H1 (cell line): ENCODE data around the gene B3GAT1. TPM values are rescaled to one million over a fixed set of nuclear protein-coding genes. Genes with fewer than 3 reads are reported as not detected.

ENCODE experiments used
- CTCF ChIA-PET: fragments of 300-600 bp; sonication (Branson Sonifier 250); formaldehyde crosslinking; loops from one replicate; lab custom pipeline; 2021; ENCODE audit not compliant: partially characterized antibody; lab: Charles Lee
- POLR2A ChIA-PET: fragments of 300-600 bp; sonication (Branson Sonifier 250); formaldehyde crosslinking; loops from one replicate; lab custom pipeline; 2021; ENCODE audit warnings: inconsistent platforms; ENCODE audit not compliant: partially characterized antibody; lab: Charles Lee
- DNase-seq, 2 experiments: peaks; one replicate each; pipeline versions ENCODE4 v3.0.0 to v3.0.0-alpha.2; 2010 to 2022; ENCODE audit warnings: low spot score in 2 of 2, low read depth in 1 of 2, mixed read lengths in 1 of 2
- FAIRE-seq: peaks from 2 replicates; lab custom pipeline; 2011; peaks lifted over from hg19 to GRCh38; lab: Jason Lieb, UNC
- H2AFZ ChIP-seq: 2 replicates; pipeline ENCODE4 v1.8.1; 2012; ENCODE audit warnings: low read length, inconsistent platforms
- H2AK5ac ChIP-seq: 2 replicates; pipeline ENCODE4 v1.6.1; 2013; ENCODE audit warnings: low read depth, low read length
- H2BK120ac ChIP-seq: replicated peaks from 2 replicates; pipeline ENCODE3; 2013; ENCODE audit warnings: low read depth, low read length, inconsistent platforms
- H2BK12ac ChIP-seq: 2 replicates; pipeline ENCODE4 v1.6.1; 2013; ENCODE audit warnings: low read depth, low read length
- H2BK15ac ChIP-seq: 2 replicates; pipeline ENCODE4 v1.6.1; 2013; ENCODE audit warnings: low read length
- H2BK20ac ChIP-seq: 2 replicates; pipeline ENCODE4 v1.6.1; 2013; ENCODE audit warnings: low read length
- H2BK5ac ChIP-seq: 2 replicates; pipeline ENCODE4 v1.6.1; 2013; ENCODE audit warnings: low read depth, low read length
- H3K14ac ChIP-seq: 2 replicates; pipeline ENCODE4 v1.6.1; 2013; ENCODE audit warnings: inconsistent platforms; ENCODE audit not compliant: insufficient read length
- H3K18ac ChIP-seq: 2 replicates; pipeline ENCODE4 v1.6.1; 2013; ENCODE audit warnings: low read length; ENCODE audit errors: extremely low read depth
- H3K23ac ChIP-seq: 2 replicates; pipeline ENCODE4 v1.6.1; 2013; ENCODE audit warnings: inconsistent platforms; ENCODE audit not compliant: insufficient read length
- H3K23me2 ChIP-seq: 2 replicates; pipeline ENCODE4 v1.6.1; 2013; ENCODE audit warnings: low read depth, low read length
- H3K27ac ChIP-seq: 2 replicates; pipeline ENCODE4 v1.6.1; 2011; ENCODE audit warnings: low read depth, low read length, inconsistent platforms
- H3K27me3 ChIP-seq, 4 experiments: replicated peaks in 1 of 4; 1 replicate in 1 of 4; 2 replicates in 3 of 4; pipeline versions ENCODE4 v1.6.1 to v1.8.1; 2011 to 2013; ENCODE audit warnings: low read length in 3 of 4, mild to moderate bottlenecking in 3 of 4, inconsistent platforms in 2 of 4, mixed read lengths in 2 of 4, moderate library complexity in 1 of 4; ENCODE audit not compliant: control insufficient read depth in 3 of 4, insufficient read depth in 3 of 4; ENCODE audit errors: extremely low read depth in 1 of 4
- H3K36me3 ChIP-seq, 4 experiments: 2 replicates each; pipeline versions ENCODE4 v1.6.1 to v1.8.1; 2011 to 2013; ENCODE audit warnings: mild to moderate bottlenecking in 4 of 4, low read length in 3 of 4, moderate library complexity in 2 of 4, control low read depth in 1 of 4, inconsistent platforms in 1 of 4; ENCODE audit not compliant: insufficient read depth in 4 of 4, control insufficient read depth in 2 of 4
- H3K4ac ChIP-seq: replicated peaks from 2 replicates; pipeline ENCODE3; 2013; ENCODE audit warnings: low read length, low read depth, mixed read lengths, inconsistent platforms; ENCODE audit not compliant: insufficient read length
- H3K4me1 ChIP-seq, 4 experiments: replicated peaks in 1 of 4; 1 replicate in 1 of 4; 2 replicates in 3 of 4; pipeline versions ENCODE4 v1.6.1 to v1.8.1; 2011 to 2013; ENCODE audit warnings: low read length in 3 of 4, inconsistent platforms in 2 of 4, mixed read lengths in 1 of 4; ENCODE audit not compliant: insufficient read depth in 4 of 4, control insufficient read depth in 3 of 4
- H3K4me2 ChIP-seq, 2 experiments: 2 replicates each; pipeline versions ENCODE4 v1.6.1 to v1.8.1; 2011 to 2013; ENCODE audit warnings: low read depth in 2 of 2, low read length in 2 of 2, control low read depth in 1 of 2, inconsistent platforms in 1 of 2, mild to moderate bottlenecking in 1 of 2; ENCODE audit not compliant: insufficient read depth in 1 of 2
- H3K4me3 ChIP-seq, 4 experiments: fragments of 200-600, 300-600 bp in 1 of 4; sonication (generic), shearing (Covaris generic), sonication (Bioruptor Twin) in 1 of 4; 2 replicates each; pipeline versions ENCODE4 v1.5.1 to v1.8.1; 2011 to 2016; ENCODE audit warnings: low read length in 4 of 4, low read depth in 3 of 4, control low read depth in 2 of 4, inconsistent platforms in 2 of 4, mild to moderate bottlenecking in 2 of 4, mixed read lengths in 1 of 4, moderate library complexity in 1 of 4; ENCODE audit not compliant: insufficient read depth in 2 of 4; ENCODE audit errors: extremely low read depth in 1 of 4
- H3K56ac ChIP-seq: replicated peaks from 2 replicates; pipeline ENCODE3; 2013; ENCODE audit warnings: low read depth, mild to moderate bottlenecking, mixed read lengths, low read length, inconsistent platforms; ENCODE audit not compliant: insufficient read length
- H3K79me1 ChIP-seq: 2 replicates; pipeline ENCODE4 v1.6.1; 2013; ENCODE audit warnings: low read depth, low read length, control low read depth
- H3K79me2 ChIP-seq, 2 experiments: 2 replicates each; pipeline versions ENCODE4 v1.6.1 to v1.8.1; 2012 to 2013; ENCODE audit warnings: low read length in 2 of 2, mild to moderate bottlenecking in 2 of 2, inconsistent platforms in 1 of 2; ENCODE audit not compliant: insufficient read depth in 2 of 2, control insufficient read depth in 1 of 2
- H3K9ac ChIP-seq, 4 experiments: replicated peaks in 1 of 4; 1 replicate in 1 of 4; 2 replicates in 3 of 4; pipeline versions ENCODE4 v1.6.1 to v1.8.1; 2011 to 2013; ENCODE audit warnings: low read depth in 3 of 4, low read length in 3 of 4, control low read depth in 2 of 4, mild to moderate bottlenecking in 2 of 4, moderate library complexity in 2 of 4, inconsistent platforms in 1 of 4; ENCODE audit errors: extremely low read depth in 1 of 4
- H3K9me3 ChIP-seq, 2 experiments: 2 replicates each; pipeline versions ENCODE4 v1.6.1 to v1.8.1; 2012 to 2013; ENCODE audit warnings: mild to moderate bottlenecking in 2 of 2, moderate library complexity in 2 of 2, control low read depth in 1 of 2, inconsistent platforms in 1 of 2, low read depth in 1 of 2, low read length in 1 of 2, mixed read lengths in 1 of 2; ENCODE audit not compliant: insufficient read depth in 2 of 2
- H4K20me1 ChIP-seq, 2 experiments: replicated peaks in 1 of 2; 2 replicates each; pipeline versions ENCODE3 to v1.8.1; 2011 to 2013; ENCODE audit warnings: inconsistent platforms in 2 of 2, low read length in 2 of 2, mild to moderate bottlenecking in 1 of 2; ENCODE audit not compliant: insufficient read depth in 2 of 2, control insufficient read depth in 1 of 2
- H4K5ac ChIP-seq: 2 replicates; pipeline ENCODE4 v1.6.1; 2013; ENCODE audit warnings: low read length, low read depth, mixed read lengths, inconsistent platforms; ENCODE audit not compliant: insufficient read length
- H4K8ac ChIP-seq: 2 replicates; pipeline ENCODE4 v1.8.0; 2013; ENCODE audit warnings: mild to moderate bottlenecking, moderate library complexity, low read length, inconsistent platforms; ENCODE audit not compliant: insufficient read depth; ENCODE audit errors: extremely low read depth
- H4K91ac ChIP-seq: replicated peaks from 2 replicates; pipeline ENCODE3; 2013; ENCODE audit warnings: low read length, mixed read lengths, inconsistent platforms; ENCODE audit not compliant: insufficient read length
- BRCA1 ChIP-seq: IDR thresholded peaks from 2 replicates; pipeline ENCODE4 v1.6.1; 2012; ENCODE audit warnings: low read depth, low read length, improper control_type of control experiment
- GTF2F1 ChIP-seq: IDR thresholded peaks from 2 replicates; pipeline ENCODE4 v1.6.1; 2012; ENCODE audit warnings: low read depth, low read length, improper control_type of control experiment, borderline replicate concordance
- POU5F1 ChIP-seq: IDR thresholded peaks from 2 replicates; pipeline ENCODE4 v1.6.1; 2011; ENCODE audit warnings: low read depth, mild to moderate bottlenecking, low read length, moderate library complexity
- WGBS, 2 experiments: shearing (Covaris generic) in 1 of 2; methylation state at CpG; one replicate each; pipeline versions ENCODE4 v1.1.6 to v1.1.7; 2013 to 2015; ENCODE audit warnings: low lambda C conversion rate in 2 of 2, mixed read lengths in 2 of 2, inconsistent platforms in 1 of 2, low coverage in 1 of 2, missing lambda C conversion rate in 1 of 2; ENCODE audit not compliant: insufficient replicate concordance in 2 of 2, insufficient coverage in 1 of 2, insufficient read length in 1 of 2; ENCODE audit errors: extremely low coverage in 1 of 2, missing lambda C conversion rate in 1 of 2; 5-methylcytosine and 5-hydroxymethylcytosine counted together
- polyA plus RNA-seq, 7 experiments: library from polyadenylated mRNA; depleted of rRNA in 3 of 7; stranded (reverse) in 5 of 7; unstranded in 2 of 7; fragments of >200 nt in 5 of 7; fragments of 200-250 nt in 2 of 7; gene quantifications; 1 replicate in 5 of 7; 2 replicates in 1 of 7; 4 replicates in 1 of 7; pipeline versions ENCODE4 v1.2.1 to v1.2.3, GENCODE V29; 2011 to 2013; ENCODE audit warnings: missing spikeins in 2 of 7, mixed read lengths in 2 of 7
- total RNA-seq: library from RNA; stranded (reverse); fragmentation: NEBNext Ultra II Directional; extraction: Animal tissue kit (Norgen Biotek cat#: 25700); gene quantifications from 2 replicates; pipeline ENCODE4 v1.2.1, GENCODE V29; 2021

The B3GAT1 gene
- total and polyA plus RNA-seq, 2 of the 8 experiments (the other 6 are each of a cell fraction or from before 2014, with no cell fraction given) = 19.7 to 32.4 TPM

DNA sequence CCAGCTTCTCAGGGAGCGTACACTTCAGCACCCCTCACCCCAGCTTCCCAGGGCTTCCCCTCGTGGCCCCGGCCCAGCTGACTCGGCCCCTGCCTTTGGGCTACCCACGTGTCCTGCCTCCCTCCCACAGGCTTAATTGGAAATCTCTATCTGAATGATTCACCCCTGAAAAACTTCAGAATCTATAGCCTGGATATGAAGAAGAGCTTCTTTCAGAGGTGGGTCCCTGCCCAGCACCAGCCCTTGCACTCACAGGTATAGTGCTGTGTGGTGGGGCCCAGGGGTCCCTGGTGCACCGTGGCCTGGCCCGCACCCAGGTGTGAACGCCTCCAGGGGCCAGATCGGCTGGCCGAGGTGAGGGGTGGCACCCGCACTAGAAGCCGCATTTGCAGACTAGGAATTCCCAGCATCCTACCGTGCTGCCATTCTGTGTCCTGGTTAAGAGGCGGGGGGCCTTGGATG is 38.4 kb downstream of the B3GAT1 start:
- Histone ChIP-seq H2AFZ (no peak overlapping the region), H2BK15ac (no peak overlapping the region), H3K23me2 (no peaks in the 10 kb centered on the region), H2BK5ac (no peak overlapping the region), H3K79me2 (no peaks in the 10 kb centered on the region), H3K4me2 (no peak overlapping the region), H3K27me3 (no peaks in the 10 kb centered on the region), H3K23ac (no peak overlapping the region), H3K4ac (no peak overlapping the region), H2BK120ac (no peak overlapping the region), H4K91ac (no peak overlapping the region), H3K79me1 (no peaks in the 10 kb centered on the region), H4K8ac (no peak overlapping the region), H3K27ac (no peak overlapping the region), H3K9me3 (no peaks in the 10 kb centered on the region), H3K18ac (no peak overlapping the region), H3K36me3 (no peaks in the 10 kb centered on the region), H3K4me1 (peaks cover 2 to 18% (median 4%) of the 10 kb centered on the region in 4 experiments; a peak in 3 of 7 replicates), H3K4me3 (no peak overlapping the region), H2BK20ac (no peak overlapping the region), H3K56ac (no peak overlapping the region), H2BK12ac (no peak overlapping the region), H4K5ac (no peak overlapping the region), H4K20me1 (peaks cover 0 to 3% of the 10 kb centered on the region in 2 experiments), H3K14ac (no peak overlapping the region), H3K9ac (no peak overlapping the region), H2AK5ac (no peak overlapping the region)
- ChIA-PET POLR2A (interaction anchor here (0.7 to 2.4 kb wide), 3 partner anchors 11 to 42 kb away, joined by 3 to 12 read pairs (median 3); no protein-coding TSS in a partner anchor), CTCF (interaction anchor here (0.7 to 2.8 kb wide), 3 partner anchors 13 to 19 kb away, joined by 3 to 6 read pairs (median 4); no protein-coding TSS in a partner anchor)
- no peak for FAIRE-seq
- no peak for DNase-seq
- WGBS, 2 experiments = 93% methylated on average over 14 of the region's 14 CpGs; no CpG with 5 or more reads in 1 of the 2 experiments
- TF ChIP-seq GTF2F1 (no peak), POU5F1 (no peak), BRCA1 (no peak)
